Left lobe of liver (tissue), 2 donors: ENCODE results near the gene GPANK1. TPM values are rescaled to one million over a fixed set of nuclear protein-coding genes. Genes with fewer than 3 reads are reported as not detected.
A peak's percentile ranks its signal among the peaks of the same experiment; 100 is the strongest.

ENCODE experiments used
- ATAC-seq: fragments of 200-7000 bp; cut with Tn5 transposase; one replicate; pipeline ENCODE4 v1.9.1; 2020; ENCODE audit warnings: mild to moderate bottlenecking, moderate library complexity
- DNase-seq: peaks from one replicate; pipeline ENCODE4 v3.0.0-alpha.2; 2020; ENCODE audit warnings: low spot score
- total RNA-seq: library from RNA; stranded (reverse); gene quantifications from one replicate; pipeline ENCODE4 v1.2.1, GENCODE V29; 2021
- donor health status: DM: no; HTN: no; CAD: no; lungs with moderate emphysema.
- donor health status: DM: no; HTN: yes; CAD: no.

Gene GPANK1
- total RNA-seq, 1 donor from 2014 or later: 7.7 TPM

DNA sequence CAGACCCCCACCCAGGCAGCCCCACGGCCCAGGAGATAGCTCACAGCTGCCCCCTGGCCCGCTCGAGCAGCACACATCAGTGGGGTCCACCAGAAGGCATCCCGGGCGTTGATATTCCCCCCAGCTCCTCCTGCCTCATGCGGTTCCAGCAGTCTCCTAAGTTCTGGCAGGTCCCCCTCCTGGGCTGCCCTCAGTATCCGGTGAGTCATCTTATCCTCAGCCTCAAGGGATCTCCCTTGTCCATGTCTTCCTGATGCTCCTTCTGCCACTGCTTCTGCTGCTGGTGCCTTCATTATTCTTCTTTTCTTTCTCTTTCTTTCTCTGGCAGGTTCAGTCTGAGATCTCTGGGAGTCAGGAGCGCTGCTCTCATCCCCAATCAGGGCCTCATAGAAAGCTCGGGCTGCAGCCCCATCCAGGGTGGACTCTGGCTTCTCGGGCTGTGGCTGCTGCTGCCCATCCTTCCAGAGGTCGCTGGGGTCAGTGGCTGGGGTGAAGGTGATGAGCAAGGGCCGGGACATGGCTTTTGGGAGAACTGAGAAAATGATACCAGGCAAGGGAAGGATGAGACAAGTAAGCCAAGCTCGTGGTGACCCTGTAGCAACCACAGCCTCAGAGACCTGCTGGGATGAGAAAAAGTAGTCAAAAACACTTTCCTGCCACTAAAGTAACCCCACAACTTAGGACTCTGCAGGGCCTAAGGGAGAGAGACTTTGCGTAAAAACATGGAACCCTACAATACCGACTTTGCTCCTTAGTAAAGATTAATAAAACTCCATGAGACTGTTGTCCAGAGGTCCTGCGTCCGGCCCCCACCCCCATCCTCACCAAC, 622 bp downstream of the GPANK1 start:
- ATAC-seq: no peak

DNA sequence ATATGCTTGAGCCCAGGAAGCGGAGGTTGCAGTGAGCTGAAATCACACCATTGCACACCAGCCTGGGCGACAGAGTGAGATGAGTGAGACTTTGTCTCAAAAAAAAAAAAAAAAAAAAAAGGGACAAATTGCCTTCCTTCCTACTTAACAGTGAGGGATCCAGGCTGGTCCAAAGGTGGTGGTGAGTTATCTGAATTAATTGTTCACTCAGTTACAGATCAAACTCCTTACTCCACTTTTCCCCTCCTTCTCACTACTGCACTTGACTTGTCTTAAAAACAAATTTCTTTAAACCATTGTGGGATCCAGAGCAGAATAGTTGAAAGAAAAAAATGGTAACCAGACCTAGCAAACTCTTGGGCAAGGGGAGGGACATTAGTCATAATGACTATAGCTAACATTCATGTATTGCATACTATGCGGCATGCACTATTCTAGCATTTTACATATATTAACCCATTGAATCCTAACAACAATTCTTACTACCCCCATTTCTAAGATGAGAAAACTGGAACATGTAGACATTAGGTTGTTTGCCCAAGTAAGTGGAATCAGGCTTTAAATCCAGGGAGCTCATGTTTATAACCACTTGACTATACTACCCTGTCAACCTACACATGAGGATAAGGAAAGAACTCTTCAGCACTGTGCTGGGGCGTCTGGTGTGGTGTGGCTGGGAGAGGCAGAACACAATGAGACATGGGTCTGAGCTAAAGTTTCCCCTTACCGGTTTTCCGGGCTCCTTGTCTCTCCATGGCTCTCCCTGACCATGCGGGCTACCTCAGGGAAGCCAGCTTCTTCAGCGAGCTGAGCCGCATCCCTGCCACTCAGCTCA, 1.5 kb downstream of the GPANK1 start:
- no peak for DNase-seq
- no peak for ATAC-seq

More for the DNA sequence above, 622 bp downstream of the GPANK1 start:
- DNase-seq: no peak

DNA sequence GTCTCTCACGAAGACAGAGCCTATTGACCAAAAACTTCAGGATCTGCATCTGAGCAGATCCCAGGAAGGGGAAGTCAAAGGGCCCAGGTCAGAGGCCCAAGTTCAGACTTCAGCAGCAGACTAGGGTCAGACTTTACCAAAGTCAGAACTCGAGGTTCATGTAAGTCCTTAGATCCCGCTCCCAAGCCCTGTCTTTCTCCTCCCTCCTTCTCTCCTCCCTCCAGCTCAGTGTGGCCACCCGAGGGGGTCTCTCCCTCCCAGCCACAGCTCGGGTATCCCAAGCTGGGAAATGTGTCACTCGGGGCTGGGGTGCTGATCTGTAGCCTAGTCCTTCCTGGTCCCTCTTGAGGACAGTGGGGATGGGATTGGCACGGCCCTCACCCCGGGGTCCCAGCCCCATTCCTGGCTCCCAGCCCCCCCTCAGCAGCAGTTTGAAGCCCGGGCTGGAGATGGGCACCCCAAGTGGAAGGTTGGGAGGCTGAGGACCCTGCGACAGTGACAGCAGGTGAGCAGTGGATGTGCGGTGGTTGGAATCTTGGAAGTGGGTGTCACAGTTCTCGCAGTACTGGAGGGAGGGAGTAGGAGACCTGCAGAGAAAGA, 2.6 kb downstream of the GPANK1 start:
- ATAC-seq (no peak), DNase-seq (no peak)

DNA sequence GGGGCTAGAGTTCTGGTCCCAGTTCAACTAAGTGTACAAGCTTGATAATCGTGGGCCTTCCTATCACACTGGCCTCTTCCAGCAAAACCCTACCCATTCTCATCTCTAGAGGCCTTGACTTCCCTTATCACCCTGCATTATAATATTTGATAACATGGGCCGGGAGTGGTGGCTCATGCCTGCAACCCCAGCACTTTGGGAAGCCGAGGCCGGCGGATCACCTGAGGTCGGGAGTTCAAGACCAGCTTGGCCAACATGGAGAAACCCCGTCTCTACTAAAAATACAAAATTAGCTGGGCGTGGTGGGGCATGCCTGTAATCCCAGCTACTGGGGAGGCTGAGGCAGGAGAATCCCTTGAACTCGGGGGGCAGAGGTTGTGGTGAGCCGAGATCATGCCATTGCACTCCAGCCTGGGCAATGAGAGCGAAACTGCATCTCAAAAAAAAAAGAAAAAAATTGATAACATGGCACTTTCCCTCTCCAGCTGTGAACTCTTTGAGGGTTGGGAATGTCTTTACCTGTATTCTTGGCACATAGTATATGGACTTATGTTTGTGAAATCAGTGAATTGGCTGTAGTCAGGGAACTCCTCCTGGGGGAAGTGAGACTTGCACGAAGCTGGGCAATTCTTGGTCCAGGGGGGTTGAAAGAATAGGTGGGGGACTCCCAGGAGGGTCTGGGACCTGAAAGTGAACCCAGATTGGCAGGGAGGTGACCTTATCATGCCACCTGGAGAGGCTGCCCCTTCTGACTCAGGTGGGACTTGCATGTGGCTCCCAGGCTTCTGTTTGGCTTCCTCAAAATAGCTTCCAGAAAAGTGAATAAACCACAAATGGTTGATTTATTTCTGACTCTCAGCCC, 3.3 kb downstream of the GPANK1 start:
- no peak for ATAC-seq
- DNase-seq: no peak

DNA sequence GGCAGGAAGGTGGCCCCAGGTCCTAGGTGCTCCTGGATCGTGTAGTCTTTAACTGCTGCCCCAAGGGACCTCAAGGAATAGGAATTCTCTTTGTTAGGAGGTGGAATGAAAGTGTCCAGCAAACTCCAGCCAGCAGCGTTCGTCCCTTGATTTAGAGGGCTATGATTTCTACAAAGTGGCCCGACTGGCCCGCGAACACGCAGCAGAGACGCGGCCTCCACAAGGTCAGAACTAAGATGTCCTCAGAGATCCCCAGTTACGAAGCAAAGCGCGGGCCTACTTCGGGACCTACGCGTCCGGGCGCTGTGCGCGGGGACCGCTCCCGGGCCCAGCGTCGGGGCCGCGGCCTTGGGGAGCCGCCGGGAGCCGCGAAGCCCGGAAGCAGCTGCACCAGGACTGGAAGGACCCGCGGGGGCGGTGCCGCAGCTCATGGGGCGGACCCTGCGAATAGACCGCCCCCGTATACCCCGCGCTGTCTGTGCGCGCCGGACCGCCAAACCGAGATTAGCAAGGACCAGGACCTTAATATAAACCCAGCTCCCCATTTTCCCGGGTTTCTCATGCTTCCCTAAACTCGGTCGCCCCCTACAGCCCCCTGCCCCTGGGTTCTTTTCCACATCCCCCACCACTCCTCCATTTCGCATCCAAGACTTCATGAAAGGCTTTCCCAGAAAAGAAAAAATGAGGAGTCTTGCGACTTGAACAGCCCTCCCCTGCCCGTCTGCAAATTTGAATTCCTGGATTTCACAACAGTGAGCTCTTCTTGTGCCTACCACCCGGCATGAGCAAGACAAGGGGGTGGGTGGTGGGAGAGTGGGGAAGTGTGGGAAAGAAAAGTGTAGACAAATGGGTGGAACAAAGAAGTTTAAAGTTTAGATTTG, 4.2 kb downstream of the GPANK1 start, which contains the start of gene C6orf47:
Gene C6orf47 (minus strand): TSS at position 398 of the 881 bp plus-strand sequence. CDS start 831 bp downstream, outside the sequence.
- peak; percentile 86 for DNase-seq
- peak; percentile 78 for ATAC-seq

DNA sequence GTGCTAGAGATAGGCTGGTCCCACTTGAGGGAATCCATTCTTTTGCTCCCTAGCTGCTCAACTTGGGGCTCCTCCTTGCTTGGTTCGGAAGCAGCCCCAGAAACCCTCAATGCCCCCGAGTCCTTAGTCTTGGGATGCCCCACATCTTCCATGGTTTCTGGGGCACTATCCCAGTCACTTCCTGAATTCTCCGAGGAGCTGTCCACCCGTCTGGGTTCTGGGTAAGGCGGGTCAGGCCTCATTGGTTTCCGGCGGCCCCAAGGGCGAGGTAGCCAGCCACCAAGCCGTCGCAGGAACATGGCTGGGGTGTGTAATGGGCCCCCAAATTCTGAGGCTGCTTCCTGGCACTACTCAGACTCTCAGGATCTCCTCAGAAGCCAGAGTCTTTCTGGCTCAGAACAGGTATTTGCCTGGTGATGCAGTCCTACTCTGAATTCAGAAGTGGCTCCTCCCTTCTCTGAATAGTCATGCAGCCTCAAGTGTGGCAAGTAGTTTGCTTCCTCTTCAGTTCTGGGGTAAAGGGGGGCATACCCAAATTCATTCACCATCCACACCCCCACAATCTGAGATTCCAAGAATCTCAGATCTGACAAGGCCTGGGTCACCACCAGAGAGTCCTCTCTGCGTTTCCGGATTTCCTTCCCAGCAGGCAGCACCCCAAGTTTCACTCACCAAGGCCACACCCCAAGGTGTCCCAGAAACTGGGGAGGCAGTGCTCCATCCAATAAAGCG, 5.0 kb downstream of the GPANK1 start:
- no peak for ATAC-seq
- DNase-seq: no peak

DNA sequence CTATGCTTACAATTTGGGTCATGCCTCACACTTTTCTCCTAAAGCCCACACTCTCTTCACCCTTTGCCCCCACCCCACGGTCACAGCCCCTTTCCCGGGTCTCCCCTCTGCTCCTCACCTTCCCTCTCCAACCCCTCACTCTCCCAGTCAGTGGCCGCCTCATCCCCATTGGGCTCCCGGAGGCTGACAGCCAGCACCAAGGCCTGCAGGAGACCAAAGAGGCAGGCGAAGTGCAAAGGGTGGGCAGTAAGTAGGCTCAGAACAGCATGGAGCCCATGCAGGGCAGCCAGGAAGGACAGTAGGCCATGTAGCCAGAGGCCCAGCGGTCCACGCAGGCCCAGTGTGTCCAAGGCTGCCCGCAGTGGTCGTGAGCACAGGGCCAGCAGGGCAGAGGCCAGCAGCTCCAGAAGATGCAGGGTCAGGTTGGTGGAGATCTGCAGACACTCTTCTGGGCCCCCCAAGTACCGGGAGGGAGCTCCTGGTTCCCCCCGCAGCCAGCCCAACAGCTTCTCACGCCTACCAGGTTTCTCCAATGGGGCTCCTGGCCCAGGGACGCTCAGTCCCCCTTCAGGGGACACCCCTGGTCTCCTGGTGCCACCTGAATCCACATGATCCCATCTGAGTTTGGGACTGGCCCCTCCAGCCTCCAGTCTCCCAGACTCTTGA, 5.7 kb downstream of the GPANK1 start:
- DNase-seq (no peak), ATAC-seq (no peak)

DNA sequence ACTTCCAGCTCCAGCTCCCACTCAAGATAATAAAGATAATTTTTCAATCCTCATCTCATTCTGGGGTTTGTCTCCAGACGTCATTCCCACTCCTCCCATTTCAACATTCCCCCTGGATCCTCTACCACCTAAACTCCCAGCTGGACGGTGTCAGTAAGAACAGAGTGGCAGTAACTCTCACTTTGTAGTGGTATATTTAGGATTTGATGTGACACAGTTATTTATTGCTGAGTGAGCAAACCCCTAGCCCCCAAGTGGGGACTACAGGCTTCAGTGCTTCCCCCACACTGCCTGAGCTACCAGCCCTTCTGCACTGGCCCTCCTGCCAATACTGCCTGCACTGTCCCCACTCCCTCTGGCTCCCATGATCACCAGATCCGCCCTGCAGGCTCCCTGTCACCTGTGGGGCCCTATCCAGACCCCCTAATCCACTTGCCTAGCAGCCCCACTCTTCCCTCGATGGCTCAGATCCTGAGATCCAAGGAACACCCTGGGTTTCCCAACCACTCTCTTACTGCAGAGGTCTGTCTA, 6.6 kb downstream of the GPANK1 start:
- DNase-seq: no peak
- ATAC-seq: no peak

DNA sequence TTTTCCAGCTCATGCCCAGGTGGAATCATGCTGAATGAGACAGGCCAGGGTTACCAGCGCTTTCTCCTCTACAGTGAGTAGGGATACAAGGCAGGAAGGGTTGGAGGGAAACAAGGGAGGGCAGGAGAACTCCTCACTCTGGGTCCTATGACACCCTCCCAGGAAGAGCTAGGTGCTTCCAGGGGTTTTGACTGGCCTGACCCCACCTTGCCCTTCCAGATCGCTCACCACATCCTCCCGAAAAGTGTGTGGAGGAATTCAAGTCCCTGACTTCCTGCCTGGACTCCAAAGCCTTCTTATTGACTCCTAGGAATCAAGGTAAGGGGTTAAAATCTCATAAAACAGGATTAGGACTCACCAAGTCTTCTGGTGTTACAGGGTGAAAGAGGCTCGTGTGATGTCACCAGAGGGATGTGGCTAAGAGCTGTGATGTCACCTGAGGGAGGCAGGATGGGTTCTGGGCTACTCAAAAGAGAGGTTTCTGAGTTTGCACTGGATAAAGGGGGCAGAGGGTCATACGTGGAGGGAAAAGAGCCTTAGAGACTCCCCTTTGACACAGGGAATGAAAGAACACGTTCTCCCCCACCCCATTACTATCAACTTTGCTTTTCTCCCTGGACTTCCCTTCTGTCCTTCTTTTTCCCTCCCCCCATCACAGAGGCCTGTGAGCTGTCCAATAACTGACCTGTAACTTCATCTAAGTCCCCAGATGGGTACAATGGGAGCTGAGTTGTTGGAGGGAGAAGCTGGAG, 7.2 kb downstream of the GPANK1 start:
- DNase-seq (no peak), ATAC-seq (no peak)

DNA sequence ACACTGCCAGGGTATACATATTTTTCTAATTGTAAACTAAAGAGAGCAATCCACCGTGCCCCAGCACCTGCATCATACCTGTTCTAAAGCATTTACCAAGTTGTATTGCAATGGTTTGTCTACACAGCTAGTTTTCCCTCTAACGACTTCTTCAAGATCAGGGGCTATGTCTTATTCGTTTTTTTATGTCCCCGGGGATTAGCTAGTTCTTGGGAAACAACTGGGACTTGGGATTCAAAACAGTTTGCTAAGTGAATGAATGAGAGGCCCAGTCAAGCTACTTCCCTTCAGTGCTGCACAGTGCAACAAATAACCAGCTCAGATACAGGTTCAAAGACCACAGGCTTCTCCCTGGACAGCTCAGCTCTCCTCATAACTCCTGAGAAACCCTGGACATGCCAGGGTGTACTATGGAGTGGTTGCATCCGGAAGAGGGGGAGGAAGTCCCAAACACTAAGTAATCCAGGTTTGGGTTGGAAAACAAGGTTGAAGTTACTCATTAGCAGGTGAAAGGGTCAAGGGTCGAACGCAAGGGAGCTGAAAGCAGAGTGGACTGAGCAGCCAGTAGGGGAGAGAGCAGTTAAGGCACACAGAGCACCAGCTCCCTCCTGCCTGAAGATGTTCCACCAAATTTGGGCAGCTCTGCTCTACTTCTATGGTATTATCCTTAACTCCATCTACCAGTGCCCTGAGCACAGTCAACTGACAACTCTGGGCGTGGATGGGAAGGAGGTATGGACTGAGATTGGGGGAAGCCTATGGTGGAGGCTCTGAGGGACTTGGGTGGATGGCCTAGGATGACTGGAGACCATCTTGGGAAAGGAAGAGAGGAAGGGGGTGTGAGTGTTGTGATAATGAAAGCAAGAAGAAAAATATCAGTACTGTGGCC, 9.2 kb downstream of the GPANK1 start, which contains the start of gene APOM:
Gene APOM (plus strand): TSS at position 546 of the 889 bp plus-strand sequence. CDS start 73 bp downstream, at position 619.
- ATAC-seq (peak; percentile 55), DNase-seq (peak; percentile 81)

DNA sequence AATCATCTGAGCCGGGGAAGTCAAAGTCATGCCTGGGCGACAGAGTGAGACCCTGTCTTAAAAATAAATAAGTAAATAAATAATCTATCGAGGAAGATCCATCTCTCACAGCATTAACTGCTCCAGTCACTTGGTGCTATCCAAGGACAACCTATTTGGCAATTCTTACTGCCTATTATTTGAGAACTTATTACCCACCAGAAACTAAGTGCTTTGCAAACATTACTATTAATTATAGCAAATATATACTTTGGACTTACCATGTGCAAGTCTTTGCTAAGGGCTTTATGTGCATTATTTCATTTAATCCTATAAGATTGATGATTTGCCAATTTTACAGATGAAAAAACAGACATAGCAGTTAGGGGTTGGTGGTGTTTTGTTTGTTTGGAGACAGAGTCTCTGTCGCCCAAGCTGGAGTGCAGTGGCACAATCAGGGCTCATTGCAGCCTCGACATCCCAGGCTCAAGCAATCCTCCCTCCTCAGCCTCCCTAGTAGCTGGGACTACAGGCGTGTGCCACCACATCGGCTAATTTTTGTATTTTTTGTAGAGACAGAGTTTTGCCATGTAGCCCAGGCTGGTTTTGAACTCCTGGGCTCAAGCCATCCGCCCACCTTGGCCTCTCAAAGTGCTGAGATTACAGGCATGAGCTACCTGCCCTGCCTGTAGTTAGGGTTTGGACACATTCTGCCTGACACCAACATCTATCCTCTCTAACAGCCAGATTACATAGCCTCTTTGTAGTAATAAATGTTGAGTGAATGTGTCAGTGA, 10.0 kb downstream of the GPANK1 start:
- ATAC-seq (no peak), DNase-seq (no peak)

DNA sequence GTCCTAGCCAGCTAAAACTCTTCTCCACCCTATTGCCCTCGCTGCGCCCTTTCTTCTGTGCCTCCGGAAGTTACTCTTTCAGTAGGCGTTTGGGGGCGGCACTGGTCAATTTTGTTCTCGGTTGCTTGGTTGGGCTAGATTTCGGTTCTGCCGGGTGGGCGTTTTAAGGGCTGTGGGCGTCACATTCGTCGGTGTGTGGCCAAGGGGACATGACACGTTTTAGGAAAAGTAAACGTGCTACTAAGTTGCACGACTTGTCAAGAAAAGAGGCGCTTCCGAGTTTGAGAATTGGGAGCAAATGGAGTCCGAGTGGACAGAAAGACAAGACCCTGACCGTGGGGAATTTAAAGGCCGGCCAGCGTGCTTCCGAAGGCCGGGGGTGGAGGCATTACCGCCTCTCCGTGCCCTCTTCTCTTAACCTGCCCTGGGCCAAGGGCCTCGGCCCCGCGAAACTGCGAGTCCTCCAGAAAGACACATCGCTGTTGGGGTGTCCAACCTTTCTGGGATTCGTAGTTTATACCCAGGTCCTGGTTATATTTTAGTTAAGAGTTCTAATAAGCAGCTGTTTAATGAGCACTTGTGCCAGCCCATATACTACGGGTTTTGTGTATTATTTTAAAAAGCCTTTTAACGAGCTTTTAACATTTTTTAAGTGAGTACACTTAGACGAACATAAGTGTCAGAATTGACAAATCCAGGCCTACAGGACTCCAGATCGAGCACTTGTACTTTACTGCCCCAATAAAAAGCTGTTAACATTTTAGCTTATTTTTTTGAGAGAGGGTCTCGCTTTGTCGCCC, 11.7 kb downstream of the GPANK1 start:
- DNase-seq (no peak), ATAC-seq (peak; percentile 69)

DNA sequence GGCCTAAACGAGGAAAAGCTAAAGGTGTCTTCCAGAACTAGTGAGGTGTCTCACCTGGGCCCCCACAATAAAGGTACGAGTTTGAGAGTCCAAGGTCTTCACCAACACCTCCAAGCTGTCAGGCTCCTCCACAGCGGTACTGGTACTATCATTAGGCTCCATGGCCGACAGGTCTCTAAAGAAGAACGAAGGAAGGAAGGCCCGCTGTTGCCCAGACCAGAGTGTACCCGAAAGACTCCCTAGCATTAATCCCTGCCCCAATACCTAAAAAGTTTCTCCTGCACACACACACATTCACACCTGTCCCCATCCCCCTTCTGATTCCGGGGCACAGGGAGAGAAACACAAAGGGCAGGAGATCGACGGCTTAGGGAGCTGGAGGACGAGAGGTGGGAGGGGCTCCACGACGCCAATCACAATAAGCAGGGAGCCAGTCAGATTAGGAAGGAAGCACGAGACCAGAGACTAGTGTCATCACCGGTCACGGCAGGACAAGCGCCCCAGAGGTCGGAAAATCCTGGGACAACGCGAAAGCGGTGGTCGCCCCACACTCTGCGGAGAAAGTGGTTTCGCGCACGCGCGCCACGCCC, 13.1 kb downstream of the GPANK1 start:
- ATAC-seq: peak; percentile 70
- DNase-seq: peak; percentile 85

DNA sequence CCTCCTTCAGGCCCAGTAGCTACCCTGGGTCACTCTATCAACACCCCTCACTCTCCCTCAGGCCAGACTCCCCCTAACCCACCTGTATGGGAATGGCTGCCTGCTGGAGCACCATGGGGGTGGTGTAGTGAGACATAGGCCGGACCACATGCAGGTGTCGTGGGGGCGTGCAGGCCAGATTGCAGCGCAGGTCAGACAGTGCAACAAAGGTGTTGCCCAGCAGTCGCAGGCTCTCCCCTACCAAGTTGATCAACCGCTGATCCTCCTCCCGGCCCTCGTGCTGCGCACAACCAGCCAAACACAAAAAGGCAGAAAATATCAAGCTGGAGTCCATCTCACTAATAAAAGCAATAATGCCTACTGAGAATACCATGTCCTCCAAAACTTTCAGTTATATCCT, 19.5 kb downstream of the GPANK1 start:
- DNase-seq: no peak
- no peak for ATAC-seq
